Dermis microvascular lymphatic vessel endothelial cell (primary cell): ENCODE data around the gene KRCC1. TPM values are rescaled to one million over a fixed set of nuclear protein-coding genes. Genes with fewer than 3 reads are reported as not detected.

Source experiments
- DNase-seq, 2 donors: peaks; one replicate each; pipeline versions ENCODE4 v3.0.0 to v3.0.0-alpha.2; 2010; ENCODE audit warnings: low read depth in 2 of 2
- total RNA-seq: library from RNA; depleted of rRNA; stranded (reverse); fragments of >200 nt; gene quantifications from 2 replicates; pipeline ENCODE4 v1.2.1, GENCODE V29; 2014

KRCC1 gene
- 11.8 and 14.6 TPM in 2 replicates for total RNA-seq

DNA sequence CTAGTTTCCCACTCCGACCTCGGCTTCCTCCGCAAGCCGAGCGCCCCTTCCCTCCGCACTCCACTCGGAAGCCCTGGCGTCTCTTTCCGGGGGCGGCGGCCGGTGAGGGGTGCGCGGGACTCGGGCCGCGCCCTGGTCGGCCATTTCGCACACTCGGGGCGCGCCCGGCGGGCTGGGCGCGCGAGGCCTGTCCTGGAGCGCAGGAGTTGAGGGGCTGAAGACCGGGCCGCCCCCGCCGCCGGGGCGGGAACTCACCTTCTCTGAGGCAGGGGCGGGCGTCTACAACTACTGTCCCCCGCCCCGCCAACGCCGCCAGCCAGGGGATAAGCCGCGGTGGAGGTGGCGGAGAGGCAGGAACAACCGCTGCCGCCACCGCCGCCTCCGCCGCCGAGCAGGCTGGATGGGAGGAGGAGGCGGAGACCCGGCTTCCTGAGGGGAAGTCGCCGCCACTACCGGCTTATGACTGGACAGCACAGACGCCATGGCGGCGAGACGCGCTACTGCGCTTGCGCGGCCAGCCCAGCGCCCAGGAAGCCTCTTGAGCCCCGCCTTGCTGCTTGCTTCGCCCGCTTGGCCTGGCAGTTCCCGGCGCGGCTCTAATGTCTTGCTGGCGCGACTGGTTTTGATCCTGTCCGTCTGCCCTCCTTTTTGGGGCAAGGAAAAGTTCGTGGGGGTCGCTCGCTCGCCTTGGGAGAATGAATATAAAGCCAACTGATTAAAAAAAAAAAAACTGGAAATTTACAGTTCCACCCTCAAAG is at the start of gene KRCC1:
KRCC1 (minus strand) TSS at position 413 of the 758 bp plus-strand sequence. CDS start 27,220 bp downstream, outside the sequence.
- DNase-seq = peak; percentile 78 to 93

DNA sequence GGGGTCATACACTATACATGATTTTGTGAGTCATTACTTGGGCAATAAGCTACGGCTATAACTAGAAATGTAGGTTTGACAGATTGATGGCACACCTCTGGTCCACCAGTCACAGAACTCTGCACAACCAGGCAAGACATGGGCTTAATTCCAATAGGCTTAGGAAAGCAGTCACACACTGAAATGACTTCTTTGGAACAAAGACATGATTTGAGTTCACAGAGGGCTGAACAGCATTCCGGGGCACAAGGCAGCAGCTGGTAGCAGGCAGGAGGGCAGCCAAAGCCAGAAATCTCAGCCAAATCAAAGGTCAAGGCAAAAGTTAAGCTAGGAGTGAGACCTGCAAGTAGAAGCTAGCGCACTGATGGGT is 44.9 kb upstream of the KRCC1 start:
- DNase-seq = no peak

DNA sequence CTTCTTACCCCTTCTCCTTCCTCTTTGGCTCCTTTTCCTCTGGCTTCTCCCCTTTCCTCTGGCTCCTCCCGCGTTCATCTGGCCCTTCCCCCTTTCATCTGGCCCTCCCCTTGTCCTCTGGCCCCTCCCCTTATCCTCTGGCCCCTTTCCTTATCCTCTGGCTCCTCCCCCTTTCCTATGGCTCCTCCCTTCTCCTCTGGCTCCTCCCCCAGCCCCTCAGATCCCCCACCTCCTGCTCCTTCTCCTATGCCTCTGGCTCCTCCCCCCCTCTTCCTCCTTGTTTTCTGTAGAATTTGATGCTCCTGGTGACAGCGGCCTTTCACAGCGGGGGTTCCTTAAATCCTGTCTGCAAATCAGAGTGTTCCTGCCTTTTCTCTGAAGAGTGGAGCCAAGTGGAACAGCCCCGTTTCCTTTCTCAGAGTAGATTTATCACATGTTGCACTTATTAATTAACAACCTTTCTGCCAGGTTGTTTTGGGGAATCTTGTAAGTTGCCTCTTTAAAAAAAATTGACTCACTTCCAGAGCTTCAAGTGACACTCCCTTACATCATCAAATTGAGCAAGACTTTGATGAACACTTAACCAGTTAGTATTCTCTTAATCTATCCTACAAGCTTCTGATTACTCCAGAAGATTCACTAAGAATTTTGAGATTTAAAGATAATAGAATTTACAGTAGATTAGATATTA is 44.4 kb upstream of the KRCC1 start:
- no peak for DNase-seq

DNA sequence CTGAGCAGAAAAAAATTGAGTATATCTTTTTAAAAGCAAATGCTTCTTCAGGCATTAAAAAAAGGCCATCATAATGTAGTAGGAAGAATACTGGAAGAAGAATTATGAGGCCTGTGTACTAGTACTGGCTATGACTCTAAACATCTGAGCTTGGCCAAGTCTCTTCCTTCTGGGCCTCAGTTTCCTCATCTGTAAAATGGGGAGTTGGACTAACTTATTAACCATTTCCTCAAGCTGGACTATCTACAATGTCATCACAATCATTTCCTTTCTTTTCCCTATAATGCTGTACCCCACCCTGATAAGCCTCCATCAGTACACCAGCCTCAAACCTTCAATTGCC is 42.9 kb upstream of the KRCC1 start:
- no peak for DNase-seq

DNA sequence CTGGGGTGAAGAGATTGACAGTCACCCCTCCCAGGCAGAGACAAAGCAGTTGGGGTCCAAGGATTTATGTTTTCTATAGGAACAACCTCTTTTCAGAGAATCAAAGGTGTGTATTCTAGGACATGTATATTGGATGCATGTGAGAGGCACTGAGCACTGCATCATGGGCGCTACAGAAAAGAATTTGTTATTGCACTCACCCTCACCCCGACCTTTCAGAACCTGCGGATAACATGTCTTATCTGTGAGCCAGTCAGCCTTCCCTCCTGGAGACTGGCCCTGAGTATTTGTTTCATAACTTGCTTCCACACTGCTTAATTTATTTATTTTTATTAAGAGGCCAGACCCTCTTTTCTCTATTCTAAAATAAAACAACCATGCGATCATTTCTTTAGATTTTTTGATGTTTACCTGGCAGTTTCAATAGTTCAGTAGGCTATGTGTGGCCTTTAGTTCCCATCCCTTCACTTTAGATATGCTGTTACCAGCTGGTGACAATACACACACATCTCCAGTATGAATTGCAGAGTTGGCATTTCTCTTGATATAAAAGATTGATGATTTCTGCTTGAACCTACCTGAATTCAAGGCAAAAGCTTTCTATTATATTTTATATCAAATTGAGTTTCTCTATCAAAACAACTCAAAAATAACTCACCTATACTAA is 42.4 kb upstream of the KRCC1 start:
- no peak for DNase-seq

DNA sequence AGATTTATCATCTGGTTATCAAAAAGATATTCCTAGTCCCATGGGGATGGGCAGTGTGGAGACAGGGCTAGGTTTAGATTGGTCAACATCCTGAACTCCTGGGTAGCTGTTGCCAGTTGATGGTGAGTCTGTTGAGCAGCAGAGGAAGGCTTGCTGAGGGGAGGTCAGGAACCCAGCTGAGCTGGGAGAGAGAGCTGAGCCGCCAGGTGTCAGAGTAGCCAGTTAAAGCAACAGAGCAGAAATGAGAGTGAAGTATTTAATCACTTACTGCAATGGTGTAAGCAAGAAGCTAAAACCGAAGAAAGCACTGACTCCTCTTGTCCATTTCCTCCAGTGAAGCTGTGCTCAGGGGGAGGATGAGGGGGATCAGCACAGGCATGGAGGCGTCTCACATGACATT is 41.6 kb upstream of the KRCC1 start:
- DNase-seq = no peak

DNA sequence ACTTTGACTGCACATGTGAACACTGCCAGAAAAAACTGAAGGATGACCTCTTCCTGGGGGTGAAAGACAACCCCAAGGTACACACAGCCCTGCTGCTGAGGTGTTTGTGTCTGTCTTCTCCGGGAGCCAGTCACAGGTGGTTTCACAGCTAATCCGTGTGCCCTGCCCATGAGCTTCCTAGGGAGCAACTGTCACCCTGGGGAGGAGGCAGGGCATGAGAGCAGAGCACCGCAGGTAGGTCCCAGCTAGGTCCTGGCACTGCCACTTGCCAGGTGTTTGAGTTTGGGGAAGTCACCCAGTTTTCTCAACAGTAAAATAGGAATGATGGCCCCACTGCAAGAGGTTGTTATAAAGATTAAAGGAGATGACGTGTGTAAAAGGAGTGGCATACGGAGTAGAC is 41.1 kb upstream of the KRCC1 start:
- DNase-seq = no peak

DNA sequence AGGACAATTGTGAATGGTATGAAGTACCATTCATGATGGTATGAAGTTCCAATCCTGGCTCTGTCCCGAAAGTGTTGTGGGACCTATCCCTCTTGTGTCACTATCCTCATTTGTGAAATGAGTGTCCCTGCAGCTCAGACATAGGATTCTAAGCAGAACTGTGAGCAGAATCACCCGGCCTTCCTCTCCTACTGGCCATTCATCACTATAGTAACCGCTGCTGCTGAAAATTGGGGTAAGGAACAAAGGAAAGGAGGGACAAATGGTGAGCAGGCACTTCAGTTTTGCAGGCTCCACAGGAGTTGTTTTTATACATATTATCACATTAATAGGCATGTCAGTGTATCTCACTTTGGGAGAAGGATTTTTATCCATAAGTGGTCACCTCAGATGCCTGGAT is 39.4 kb upstream of the KRCC1 start:
- DNase-seq = no peak

DNA sequence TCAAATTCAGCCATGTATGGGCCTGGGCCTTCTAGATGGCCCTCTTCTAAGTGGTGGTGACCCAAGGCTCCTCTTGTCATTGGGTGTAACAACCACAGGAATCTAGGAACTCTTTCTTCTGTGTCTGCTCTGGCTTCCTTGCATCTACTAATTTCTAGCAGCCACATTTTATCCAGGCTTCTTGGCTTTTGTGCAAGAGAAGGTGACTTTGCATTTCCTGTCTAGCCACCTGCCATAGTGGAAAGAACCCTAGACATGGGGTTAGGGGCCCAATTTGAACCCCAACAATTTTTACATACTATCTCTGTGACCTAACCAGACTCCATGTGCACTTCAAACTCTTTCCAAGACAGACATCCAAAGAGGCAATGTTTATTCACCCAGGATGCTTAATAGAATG is 37.2 kb upstream of the KRCC1 start:
- DNase-seq = no peak

DNA sequence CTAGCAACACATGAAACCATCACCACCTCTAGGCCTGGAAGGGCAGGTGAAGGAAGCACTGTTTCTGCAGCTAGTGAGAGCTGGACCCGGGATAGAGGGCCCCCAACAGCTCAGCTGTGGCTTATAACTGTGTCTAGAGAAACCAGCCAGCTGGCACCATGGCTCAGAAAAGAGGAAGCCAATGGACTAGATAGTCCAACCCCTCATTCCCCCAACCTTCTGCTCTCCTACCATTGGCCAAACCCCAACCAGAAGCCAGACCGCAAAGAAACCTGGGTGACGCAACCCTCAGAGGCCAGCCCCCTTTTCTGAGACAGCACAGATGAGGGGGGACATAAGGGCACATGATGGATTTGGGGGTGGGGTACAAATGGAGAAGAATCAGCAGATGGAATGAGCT is 36.4 kb upstream of the KRCC1 start:
- DNase-seq = no peak

DNA sequence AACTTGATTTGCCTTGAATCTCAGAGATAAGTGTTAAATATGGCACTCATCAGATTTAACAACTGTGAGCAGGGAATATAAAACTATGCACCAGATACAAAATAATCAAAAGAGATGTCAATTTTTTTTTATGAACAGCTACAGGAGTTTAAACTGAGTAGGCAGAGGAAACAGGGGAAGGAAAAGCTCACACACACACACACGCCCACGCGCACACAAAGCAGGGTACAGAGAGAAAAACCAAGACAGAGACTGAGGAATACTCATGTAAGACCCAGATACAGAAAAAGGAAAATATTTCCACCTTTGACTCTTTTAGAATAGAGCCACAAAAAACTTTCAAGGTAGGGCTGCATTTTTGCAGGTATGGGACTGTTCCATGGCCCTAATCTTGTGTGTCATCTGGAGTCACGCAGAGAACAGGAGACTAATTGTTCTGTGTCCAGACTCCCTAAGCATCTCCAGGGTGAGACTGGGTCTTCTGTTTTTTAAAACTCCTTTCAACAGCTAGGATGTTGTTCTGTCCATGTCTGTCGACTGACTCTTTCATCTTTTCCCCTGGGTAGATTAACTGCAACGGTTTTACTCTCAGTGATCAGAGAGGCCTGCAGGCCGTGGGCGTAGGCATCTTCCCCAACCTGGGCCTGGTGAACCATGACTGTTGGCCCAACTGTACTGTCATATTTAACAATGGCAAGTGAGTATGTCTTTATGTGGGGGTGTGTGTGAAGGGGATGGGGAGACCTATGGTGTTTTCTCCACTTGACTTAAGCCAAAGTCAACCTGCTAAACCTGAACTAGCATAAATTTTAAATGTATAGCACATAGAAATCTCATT is 35.1 kb upstream of the KRCC1 start:
- DNase-seq = peak in 1 of 2 donors; percentile 13

DNA sequence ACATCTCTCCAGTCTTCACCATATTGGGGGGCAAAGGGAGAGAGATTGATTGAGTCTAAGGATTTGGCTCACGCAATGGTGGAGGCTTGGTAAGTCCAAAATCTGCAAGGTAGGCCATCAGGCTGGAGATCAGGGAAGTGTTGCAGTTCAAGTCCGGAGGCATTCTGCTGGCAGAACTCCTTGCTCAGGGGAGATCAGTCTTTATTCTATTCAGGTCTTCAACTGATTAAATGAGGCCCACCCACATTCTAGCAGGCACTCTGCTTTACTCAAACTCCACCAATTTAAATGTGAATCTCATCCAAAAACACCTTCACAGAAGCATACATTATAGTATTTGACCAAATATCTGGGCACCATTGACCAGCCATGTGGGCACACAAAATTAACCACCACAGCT is 33.4 kb upstream of the KRCC1 start:
- DNase-seq = no peak

DNA sequence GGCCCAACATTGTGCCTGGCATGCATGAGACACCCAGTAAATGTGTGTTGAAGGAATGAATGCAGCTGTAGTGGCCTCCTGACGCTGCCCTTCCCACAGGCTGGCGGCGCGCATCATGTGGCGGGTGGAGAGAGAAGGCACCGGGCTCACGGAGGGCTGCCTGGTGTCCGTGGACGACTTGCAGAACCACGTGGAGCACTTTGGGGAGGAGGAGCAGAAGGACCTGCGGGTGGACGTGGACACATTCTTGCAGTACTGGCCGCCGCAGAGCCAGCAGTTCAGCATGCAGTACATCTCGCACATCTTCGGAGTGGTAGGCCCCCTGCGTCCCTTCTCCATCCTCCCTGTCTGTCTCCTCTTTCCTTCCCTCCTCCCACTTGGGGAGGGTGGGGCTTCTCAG is 32.2 kb upstream of the KRCC1 start:
- DNase-seq = no peak

DNA sequence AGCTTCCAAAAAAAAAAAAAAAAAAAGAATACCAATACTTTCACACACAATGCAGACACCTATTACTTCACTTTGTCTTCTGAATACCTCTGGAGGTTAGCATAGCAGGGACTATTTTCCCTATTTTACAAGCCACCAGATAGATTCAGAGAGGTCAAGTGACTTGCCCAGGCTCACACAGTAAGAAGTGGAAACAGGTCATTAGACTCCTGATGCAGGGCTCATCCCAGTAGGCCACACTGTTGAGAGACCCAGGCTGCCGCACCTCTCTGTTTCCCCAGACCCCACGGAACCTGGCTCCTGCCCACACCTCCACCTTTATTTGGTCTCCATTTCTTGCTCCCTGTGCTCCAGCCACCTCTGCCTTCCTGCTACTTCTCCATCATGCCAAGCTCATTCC is 31.5 kb upstream of the KRCC1 start:
- no peak for DNase-seq

DNA sequence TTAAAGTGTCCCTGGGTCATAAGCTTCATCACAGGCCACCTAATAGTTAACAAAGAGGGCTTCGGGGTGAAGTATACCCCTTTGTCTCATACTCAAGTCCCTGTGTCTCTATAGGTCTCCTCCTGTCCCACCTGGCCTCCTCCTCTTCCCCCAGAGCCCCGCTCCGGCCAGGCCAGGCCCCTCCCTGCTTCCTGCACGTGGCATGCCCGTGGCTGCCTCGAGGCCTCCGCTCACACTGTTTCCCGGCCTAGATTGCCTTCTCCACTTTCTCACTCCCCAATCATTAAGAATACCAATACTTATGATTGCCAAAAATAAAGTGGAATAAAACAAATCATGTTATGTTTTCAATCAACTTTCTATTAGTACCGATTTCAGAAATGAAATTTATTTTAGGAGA is 30.8 kb upstream of the KRCC1 start:
- DNase-seq = no peak

DNA sequence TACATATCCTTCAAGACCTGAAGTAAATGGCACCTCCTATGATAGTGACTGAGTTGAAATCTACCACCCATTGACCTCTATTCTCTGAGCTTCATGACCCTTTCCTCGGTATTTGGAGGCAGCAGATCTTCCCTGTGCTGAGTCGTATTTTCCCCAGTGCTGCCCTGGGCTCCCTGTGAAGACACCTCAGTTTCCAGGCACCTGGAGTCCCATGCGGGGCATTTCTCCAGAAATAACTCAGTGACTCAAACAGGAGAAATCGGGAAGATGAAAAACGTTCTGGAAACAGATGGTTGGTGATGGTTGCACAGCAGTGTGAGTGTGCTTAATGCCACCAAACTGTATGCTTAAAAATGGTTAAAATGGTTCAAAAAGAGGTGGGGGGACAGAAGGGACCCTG is 30.0 kb upstream of the KRCC1 start:
- DNase-seq = no peak

DNA sequence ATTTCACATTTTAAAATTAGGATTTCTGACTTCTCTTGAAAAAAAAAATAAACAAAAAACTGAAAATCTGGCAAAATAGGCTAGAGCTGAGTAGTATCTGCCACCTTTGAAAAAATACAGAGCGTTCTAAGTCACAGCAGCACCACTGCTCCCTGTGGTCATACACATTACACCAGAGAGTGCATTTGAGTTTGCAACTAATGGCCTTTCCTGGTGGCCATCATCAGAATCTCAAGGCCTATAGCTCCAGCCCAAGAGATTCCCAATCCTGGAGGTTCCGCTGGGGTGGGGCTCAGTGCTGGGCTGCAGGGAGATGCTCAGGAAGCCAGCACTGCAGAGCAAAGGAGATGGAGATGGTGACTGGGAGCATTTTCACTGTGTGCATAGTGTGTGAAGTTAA is 29.5 kb upstream of the KRCC1 start:
- DNase-seq = no peak

DNA sequence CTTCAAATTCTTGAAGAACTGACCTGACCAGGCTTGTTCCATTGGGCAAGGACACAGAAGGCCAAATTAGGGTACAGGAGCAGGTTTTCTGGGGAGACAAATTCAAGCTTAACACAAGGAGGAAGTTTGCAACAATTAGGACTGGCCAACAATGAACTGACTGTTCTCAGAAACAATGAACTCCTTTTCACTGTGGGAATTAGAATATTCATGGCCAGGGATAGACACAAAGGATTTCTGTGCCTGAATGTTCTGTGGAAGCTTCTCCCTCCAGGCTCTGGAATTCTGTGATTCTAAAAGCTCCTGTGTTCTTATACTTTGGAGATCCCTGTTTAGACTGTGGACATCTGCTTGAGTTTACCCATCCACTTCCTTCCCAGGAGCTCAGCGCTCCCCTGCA is 27.2 kb upstream of the KRCC1 start:
- no peak for DNase-seq

DNA sequence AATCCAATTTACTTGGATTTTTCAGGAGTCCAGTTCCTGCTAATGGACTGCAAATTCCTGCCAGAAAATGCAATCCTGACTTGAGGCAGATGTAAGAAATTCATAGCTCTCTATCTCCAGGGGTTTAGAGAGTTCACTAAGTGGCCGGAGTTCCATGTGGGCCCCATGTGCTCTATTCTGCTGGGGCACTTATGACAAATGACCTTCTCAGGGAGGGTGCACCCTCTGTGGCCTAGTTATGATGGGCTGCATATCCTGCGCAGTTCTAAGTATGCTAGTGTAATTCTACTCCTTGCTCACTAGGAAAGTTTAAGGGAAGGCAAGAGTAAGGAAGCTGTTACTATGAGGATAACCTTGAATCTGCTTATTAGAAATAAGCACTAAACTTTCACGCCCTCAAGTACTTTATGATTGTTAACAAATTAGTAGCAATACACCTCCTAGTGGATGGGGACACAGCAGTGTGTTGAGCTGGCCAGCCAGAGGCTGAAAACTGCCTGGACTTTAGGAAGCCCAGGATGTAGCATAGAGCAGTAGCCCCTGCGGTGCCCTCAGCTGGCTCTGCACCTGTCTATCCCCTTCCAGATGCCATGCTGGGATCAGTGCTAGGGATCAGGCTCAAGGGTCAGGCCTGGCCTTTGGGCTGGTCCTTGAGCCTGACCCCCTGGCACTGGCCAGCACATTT is 26.5 kb upstream of the KRCC1 start:
- no peak for DNase-seq

DNA sequence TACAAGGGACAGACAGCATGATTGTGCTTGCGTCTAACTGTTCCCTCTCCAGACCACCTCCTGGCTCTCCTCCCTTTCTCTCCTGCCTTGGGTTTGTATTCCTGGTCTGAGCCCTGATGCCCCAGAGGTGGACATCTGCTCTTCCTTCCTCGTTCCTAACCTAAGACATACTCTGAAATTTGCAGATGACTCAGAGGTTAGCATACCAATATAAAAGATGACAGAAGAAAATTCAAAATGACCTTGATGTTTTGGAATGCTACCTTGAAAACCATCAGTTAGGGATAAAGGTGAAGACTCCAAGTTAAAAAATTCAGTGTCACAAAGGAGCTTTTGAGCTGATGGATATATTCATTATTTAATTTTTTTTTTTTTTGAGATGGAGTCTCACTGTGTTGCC is 25.0 kb upstream of the KRCC1 start:
- no peak for DNase-seq

DNA sequence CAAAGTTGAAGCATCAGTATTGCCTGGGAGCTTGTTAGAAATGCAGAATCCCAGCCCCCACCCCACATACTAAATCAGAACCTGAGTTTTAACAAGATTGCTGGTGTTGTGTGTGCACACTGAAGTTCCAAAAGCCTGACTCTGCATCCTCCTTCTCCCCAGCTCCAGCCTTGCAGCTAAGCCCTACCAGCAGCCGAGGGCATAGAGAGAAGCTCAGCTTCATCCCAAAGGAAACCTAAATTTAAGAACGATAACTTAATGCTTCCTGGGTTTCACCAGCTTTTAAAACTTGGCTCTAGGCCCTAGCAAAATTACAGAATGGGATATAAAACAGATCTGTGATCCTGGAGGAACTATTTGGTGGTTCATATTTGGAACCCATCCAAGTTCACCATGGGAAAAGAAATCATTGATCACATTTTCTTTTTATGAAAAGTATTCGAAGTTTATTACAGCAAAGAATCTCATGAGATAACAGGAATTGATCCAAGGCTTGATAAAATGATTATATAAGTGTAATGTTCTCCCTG is 23.1 kb upstream of the KRCC1 start:
- DNase-seq = no peak
